ENCODE measurements around the gene ELF1.

ELF1 gene

DNA sequence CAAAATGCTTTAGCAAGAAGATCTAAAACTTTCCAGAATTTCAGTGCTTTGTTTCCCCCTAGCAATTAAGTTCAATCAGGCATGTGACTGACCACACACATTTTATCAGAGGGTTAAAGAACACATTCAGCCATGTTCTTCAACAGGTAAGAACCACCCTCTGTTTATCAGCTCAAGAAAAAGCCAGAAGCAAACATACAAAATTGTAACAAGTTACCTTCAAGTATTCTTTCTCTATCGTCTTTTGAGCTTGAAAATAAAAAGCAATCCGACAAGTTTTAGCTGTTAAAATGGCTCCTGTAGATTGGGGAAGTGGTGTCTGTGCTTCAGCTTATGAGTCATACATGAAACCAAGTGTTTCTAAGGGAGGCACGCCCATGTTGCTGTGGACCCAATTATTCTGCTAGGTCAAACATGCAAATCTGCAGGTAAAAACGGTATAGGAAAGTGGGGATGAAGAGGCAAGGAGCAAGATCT is at the start of gene ELF1:
Gene ELF1 (minus strand): TSS at position 306 of the 477 bp plus-strand sequence. CDS start 37,262 bp downstream, outside the sequence.
- H3K4me3 ChIP-seq (ENCODE audit: low read length) = peak within 1 kb of the TSS; percentile 33; the same call in 1 of the 2 replicates
- TF ChIP-seq, protein P1, sequence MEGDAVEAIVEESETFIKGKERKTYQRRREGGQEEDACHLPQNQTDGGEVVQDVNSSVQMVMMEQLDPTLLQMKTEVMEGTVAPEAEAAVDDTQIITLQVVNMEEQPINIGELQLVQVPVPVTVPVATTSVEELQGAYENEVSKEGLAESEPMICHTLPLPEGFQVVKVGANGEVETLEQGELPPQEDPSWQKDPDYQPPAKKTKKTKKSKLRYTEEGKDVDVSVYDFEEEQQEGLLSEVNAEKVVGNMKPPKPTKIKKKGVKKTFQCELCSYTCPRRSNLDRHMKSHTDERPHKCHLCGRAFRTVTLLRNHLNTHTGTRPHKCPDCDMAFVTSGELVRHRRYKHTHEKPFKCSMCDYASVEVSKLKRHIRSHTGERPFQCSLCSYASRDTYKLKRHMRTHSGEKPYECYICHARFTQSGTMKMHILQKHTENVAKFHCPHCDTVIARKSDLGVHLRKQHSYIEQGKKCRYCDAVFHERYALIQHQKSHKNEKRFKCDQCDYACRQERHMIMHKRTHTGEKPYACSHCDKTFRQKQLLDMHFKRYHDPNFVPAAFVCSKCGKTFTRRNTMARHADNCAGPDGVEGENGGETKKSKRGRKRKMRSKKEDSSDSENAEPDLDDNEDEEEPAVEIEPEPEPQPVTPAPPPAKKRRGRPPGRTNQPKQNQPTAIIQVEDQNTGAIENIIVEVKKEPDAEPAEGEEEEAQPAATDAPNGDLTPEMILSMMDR (conservative IDR thresholded peaks at IDR 0.05; ENCODE audit: low read length) = no peak
- DNase-seq (ENCODE audit: low read depth) = peak; percentile 54

DNA sequence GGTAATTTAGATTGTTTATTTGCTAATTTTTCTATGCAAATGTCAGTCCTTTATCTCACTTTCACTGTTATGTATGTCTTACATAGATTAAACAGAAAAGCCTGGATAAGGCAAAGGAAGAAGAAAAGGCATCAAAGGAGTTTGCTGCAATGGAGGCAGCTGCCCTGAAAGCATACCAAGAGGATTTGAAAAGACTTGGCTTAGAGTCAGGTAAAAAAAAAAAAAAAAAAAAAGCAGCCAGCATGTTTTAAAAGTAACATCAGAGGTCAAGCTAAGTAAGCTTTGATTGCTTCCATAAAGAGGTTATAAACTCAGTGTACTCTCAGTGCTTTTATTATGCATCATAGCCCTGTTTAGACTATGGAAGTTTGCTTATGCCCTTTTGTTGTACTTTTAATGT is 46.0 kb upstream of the ELF1 start:
- peak; percentile 81 for DNase-seq (ENCODE audit: low read depth)
- H3K4me3 ChIP-seq (ENCODE audit: low read length) = no peak overlapping the region
- TF ChIP-seq, protein P1 (conservative IDR thresholded peaks at IDR 0.05; ENCODE audit: low read length) = no peak

DNA sequence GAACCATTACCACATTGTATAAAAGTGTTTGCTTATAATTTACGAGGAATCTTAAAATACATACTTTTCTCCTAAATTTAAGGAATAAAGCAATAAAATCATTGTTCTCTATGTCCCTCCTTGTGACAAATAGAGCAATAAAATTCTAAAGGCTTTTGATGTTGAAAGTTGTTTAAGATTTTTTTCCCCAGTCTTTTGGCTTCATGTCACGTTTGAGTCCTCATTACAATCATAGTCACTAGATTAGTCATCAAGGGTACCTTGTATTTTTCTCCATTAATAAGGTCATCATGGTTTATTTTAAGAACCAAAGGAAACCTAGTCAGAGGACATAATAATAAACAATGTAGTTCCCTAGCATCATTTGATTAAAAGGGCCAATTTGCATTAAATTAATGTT is 45.4 kb upstream of the ELF1 start:
- no peak overlapping the region for H3K4me3 ChIP-seq (ENCODE audit: low read length)
- peak; percentile 90 for DNase-seq (ENCODE audit: low read depth)
- TF ChIP-seq, protein P1 (conservative IDR thresholded peaks at IDR 0.05; ENCODE audit: low read length) = no peak

DNA sequence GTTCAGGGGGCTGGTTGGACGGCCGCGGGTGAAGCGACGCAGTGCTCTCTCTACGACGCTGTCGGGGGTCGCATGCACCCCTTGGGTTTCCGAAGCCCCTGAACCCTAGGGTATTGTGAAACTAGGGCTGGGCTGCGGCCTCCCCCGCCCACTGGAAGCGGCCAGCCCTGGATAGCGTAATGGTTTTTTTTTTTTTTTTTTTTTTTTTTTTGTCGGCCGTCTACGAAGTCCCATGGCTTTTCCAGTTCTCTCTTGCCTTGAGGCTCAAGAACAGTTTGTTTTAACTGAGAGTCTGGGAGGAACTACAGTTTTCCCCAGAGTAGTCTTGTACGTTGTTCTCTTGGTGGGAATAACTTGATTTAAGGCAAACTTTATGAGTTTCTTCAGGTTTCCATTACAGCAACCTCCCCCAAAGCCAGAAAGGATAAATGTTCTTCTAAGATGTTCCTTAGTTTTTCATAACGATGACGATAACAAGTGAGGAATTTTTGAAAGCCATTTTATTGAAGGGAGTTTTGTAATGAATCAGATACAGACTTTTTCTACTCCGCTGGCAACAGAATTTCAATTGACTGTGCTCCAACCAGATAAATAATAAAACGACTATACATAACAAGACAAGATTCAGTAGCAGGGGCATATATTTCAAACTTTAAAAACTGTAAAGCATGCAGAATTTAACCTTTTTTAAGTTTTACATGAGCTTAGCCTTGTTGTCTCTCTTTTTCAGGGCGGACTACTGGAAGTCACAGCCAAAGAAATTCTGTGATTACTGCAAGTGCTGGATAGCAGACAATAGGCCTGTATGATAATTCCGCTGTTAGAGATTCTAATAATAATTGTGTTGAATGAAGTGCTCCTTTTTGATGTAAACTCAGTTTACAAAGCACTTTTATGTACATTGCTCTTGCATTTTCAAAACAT is 43.1 kb upstream of the ELF1 start:
- peak; percentile 68 for DNase-seq (ENCODE audit: low read depth)
- H3K4me3 ChIP-seq (ENCODE audit: low read length) = peak overlapping the region; percentile 89
- TF ChIP-seq, protein P1 (conservative IDR thresholded peaks at IDR 0.05; ENCODE audit: low read length) = no peak

DNA sequence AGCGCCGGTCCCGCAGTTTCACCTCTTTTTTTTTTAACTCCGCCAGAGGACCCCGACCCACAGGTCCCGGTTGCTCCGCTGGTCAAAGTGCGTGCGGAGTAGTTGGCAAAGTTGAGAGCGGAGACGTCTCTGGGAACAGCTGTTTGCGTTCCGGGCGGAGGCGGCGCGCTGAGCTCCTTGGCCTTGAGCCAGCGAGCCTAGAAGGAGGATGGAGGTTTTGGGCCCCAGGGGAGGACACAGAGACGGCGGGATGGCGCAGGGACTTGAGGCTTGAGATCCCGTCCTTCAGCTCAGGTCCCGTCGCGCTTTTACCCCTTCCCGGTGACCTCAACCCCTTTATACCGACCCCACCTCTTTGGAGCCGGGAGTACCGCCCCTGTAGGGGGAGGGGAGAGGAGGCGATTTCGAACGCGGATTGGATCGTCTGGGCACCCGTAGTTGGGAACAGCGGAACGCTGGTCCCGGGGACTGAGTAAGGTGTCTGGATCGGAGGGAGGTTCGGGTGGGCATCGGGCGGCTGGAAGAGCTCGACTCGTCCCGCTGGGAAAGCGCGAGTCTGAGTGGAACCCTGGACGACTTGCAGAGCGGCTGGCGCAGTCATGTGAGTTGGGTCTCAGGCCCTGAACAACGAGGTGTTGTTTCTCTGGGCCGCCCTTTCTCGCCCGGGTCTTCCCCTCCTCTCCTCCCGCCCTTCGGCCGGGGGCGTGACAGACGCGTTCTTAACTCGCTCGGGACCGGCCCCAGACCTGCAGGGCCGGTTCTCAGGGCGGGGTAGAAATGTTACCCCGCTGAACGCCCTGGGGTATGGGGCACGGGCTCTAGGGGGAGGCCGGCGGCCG is 42.2 kb upstream of the ELF1 start, which contains the start of gene WBP4:
Gene WBP4 (plus strand): TSS at position 435 of the 839 bp plus-strand sequence. CDS start 165 bp downstream, at position 600.
- DNase-seq (ENCODE audit: low read depth) = peak; percentile 93
- H3K4me3 ChIP-seq (ENCODE audit: low read length) = peak within 1 kb of the TSS; percentile 89
- TF ChIP-seq, protein P1 (conservative IDR thresholded peaks at IDR 0.05; ENCODE audit: low read length) = peak; percentile 33

DNA sequence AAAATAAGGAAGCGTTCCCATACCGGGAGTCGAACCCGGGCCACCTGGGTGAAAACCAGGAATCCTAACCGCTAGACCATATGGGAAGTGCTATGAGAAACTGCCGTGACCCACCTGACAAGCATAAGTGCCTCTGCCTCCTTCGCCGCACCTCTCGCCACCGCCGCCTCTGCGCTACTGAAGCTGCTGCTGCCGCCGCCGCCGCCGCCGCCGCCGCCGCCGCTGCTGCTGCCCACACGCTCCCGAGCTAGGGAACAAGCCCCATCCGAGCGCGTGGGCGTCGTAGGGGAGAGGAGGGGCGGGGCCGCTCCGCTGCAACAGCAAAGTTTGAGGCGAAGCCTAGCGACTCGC is 41.6 kb upstream of the ELF1 start:
- peak; percentile 84 for DNase-seq (ENCODE audit: low read depth)
- TF ChIP-seq, protein P1 (conservative IDR thresholded peaks at IDR 0.05; ENCODE audit: low read length) = no peak
- peak overlapping the region; percentile 89 for H3K4me3 ChIP-seq (ENCODE audit: low read length)
